T-helper 1 cell treated with Interleukin-12 subunit alpha and Interleukin-12 subunit beta and Interleukin-4 antibody, amounts not matched to agents 30 μg/mL and 1 μg/mL, for 36 hours (primary cell): ENCODE data around the gene FRA10AC1.

Experiments used
- H3K27ac Mint-ChIP-seq: one replicate; pipeline ENCODE4 v1.8.0; 2021; ENCODE audit warnings: mild to moderate bottlenecking, mixed read lengths
- H3K27me3 Mint-ChIP-seq: one replicate; pipeline ENCODE4 v1.8.0; 2021; ENCODE audit warnings: low read depth, mixed read lengths
- H3K36me3 Mint-ChIP-seq: one replicate; pipeline ENCODE4 v1.8.0; 2021; ENCODE audit warnings: low read depth, mixed read lengths
- H3K4me1 Mint-ChIP-seq: one replicate; pipeline ENCODE4 v1.8.0; 2021; ENCODE audit warnings: low read depth, mixed read lengths
- H3K4me3 Mint-ChIP-seq: one replicate; pipeline ENCODE4 v1.8.0; 2021; ENCODE audit warnings: mild to moderate bottlenecking, moderate library complexity, mixed read lengths
- H3K9me3 Mint-ChIP-seq: one replicate; pipeline ENCODE4 v1.8.0; 2021; ENCODE audit warnings: mixed read lengths

The FRA10AC1 gene, protein sequence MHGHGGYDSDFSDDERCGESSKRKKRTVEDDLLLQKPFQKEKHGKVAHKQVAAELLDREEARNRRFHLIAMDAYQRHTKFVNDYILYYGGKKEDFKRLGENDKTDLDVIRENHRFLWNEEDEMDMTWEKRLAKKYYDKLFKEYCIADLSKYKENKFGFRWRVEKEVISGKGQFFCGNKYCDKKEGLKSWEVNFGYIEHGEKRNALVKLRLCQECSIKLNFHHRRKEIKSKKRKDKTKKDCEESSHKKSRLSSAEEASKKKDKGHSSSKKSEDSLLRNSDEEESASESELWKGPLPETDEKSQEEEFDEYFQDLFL

DNA sequence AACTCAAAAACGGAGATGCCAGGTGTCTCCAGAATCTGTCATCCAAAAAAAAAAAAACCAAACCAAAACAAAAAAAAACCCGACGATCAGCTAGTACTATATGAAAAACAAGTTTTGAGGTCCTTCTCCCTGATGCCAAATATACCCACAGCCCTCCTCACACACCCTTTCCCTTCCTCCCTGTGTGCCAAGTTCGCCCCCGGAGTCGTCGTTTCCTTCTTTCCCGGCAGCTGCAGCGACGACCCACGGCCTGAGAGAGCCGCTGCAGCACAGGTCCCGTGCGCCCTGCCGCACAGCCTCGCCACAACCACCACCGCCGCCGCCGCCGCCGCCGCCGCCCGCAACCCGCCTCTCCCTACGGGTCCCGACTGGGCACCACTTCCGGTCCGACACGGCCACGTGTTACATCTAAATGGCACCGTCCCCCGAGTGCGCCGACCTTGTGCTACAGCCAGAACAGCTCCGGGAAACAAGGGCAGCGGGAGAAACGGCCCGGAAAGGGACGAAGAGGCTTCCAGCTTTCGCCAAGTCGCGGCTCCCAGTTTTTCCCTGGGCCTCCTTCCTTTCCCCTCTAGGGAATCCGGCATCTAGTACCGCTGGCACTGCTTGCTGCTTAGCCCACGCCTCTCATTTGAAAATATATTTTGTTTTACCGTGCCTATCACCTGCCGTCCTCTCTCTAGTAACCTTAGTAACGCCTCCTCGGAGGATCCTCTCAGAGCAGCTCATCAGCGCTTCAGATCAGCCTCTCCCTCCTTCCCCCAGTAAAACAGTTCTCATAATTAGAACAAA is at the start of gene FRA10AC1:
TSS of gene FRA10AC1 (minus strand) at position 383 of the 792 bp plus-strand sequence. CDS start 2,486 bp downstream, outside the sequence.
- no peak within 1 kb of the TSS for H3K27ac Mint-ChIP-seq
- no peak within 1 kb of the TSS for H3K4me3 Mint-ChIP-seq
- peaks cover 7% of the 10 kb centered on the region for H3K4me1 Mint-ChIP-seq
- no peaks in the 10 kb centered on the region for H3K9me3 Mint-ChIP-seq
- H3K36me3 Mint-ChIP-seq: peaks cover 4% of the 10 kb centered on the region
- H3K27me3 Mint-ChIP-seq: no peaks in the 10 kb centered on the region

DNA sequence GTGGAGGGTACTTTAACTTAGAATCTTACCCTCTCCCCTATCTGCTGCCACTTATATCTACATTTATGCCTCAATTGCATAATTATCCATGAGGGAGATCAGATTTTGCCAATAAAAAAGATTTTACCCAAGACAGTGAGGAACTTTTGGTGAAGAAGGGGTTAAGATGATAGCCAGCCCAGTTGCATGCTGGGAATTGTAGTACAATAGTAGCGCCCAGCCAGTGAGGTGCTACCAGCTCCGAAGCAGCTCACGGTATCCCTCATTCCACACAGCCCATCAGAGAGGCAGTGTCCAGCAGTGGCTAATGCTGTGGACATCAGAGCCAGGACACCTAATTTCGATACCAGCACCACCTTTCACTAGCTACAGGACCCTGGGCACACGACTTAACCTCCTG is 49.4 kb upstream of the FRA10AC1 start:
- Mint-ChIP-seq H3K27ac (no peak overlapping the region), H3K27me3 (peaks cover 2% of the 10 kb centered on the region), H3K9me3 (no peaks in the 10 kb centered on the region), H3K36me3 (no peaks in the 10 kb centered on the region), H3K4me3 (no peak overlapping the region), H3K4me1 (no peaks in the 10 kb centered on the region)

DNA sequence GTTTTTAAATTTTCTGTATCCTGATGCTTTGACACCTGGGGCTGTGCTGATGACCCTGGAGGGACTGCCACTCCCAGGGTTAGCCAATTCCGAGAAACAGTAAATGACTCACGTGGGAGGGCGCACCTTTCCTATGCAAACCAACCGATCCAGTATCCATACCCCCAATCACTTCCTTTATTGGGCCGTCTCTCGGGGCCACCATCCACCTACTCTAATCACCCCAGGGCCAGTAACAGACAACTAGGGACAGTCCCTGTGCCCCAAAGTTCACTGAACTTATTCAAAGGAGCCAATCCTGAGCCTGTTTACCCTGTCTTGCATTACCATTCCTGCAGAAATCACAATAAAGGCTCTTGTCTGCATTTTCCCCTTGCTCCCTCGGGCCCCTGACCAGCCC is 48.7 kb upstream of the FRA10AC1 start:
- H3K36me3 Mint-ChIP-seq: no peaks in the 10 kb centered on the region
- no peak overlapping the region for H3K27ac Mint-ChIP-seq
- no peaks in the 10 kb centered on the region for H3K4me1 Mint-ChIP-seq
- no peak overlapping the region for H3K4me3 Mint-ChIP-seq
- H3K9me3 Mint-ChIP-seq: no peaks in the 10 kb centered on the region
- H3K27me3 Mint-ChIP-seq: no peaks in the 10 kb centered on the region

DNA sequence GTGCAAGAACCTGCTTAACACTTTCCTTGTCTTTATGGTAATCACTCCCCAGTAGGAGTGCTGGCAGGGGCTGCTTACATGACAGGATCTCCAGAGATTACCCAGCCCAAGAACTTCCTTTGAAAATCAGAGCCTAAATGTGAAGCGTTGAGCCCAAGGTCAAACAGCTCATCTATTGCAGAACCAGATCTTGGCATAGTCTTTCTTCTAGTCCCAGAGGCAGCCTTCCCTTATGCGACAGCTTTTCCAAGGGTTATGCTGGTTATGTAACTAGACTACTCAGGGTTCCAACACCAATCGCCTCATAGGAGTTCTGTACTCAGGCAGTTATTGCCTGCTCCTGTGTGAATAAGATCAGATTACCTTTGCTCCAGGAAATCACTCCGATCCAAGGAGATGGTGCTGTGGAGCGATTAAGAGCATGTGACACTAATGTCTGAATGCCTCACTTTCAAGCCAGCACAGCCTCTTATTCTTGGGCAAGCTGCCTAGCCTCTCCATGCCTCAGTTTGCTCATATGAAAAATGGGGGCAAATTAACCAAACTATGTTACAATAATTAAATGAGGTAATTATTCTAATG is 46.9 kb upstream of the FRA10AC1 start:
- Mint-ChIP-seq H3K9me3 (no peaks in the 10 kb centered on the region), H3K36me3 (no peaks in the 10 kb centered on the region), H3K4me1 (no peaks in the 10 kb centered on the region), H3K4me3 (no peak overlapping the region), H3K27ac (no peak overlapping the region), H3K27me3 (no peaks in the 10 kb centered on the region)

DNA sequence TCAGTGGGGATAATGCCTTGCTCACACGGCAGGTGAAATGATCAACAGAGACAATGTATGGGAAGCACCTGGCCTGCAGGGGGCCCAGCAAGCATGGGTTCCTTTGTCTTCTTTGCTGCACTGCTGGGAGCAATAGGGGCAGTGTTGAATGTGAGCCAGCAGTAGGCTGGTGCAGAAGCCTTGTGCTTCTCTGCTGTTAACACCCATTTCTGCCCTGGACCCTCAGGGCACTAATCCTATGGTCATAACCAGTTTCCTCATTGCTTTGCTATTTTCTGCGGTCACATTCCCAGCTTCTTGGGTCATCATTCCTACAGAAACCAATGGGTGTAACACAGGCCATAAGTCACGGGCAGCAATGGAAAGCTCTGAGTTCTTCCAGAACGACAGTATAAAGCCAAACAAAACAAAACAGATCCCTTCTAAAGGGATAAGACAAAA is 44.5 kb upstream of the FRA10AC1 start:
- Mint-ChIP-seq H3K27me3 (peaks cover 2% of the 10 kb centered on the region), H3K4me1 (no peaks in the 10 kb centered on the region), H3K4me3 (no peak overlapping the region), H3K36me3 (no peaks in the 10 kb centered on the region), H3K27ac (no peak overlapping the region), H3K9me3 (no peaks in the 10 kb centered on the region)

DNA sequence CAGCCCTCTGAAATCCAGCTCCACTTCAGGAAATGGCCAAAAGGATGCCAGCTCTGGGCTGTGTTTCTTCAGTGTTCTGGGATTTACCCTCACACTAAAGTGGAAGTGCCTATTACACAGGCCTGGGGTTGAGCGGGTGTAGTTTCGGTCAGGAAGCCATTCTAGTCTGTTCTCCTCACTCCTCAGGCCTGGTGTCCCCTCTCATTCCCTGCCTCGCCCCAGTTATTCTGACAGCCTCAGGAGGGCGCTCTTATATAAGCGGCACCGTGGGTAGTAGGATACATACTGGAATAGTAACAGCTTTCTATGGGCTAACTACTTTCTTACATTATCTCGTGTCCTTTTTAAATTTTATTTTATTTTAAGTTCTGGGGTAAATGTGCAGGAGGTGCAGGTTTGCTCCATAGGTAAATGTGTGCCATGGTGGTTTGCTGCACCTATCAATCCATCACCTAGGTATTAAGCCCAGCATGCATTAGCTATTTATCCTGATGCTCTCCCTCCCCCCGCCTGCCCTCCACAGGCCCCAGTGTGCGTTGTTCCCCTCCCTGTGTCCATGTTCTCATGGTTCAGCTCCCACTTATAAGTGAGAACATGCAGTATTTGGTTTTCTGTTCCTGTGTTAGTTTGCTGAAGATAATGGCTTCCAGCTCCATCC is 43.1 kb upstream of the FRA10AC1 start:
- no peaks in the 10 kb centered on the region for H3K36me3 Mint-ChIP-seq
- no peaks in the 10 kb centered on the region for H3K9me3 Mint-ChIP-seq
- H3K4me3 Mint-ChIP-seq: no peak overlapping the region
- peaks cover 2% of the 10 kb centered on the region for H3K27me3 Mint-ChIP-seq
- no peak overlapping the region for H3K27ac Mint-ChIP-seq
- no peaks in the 10 kb centered on the region for H3K4me1 Mint-ChIP-seq

DNA sequence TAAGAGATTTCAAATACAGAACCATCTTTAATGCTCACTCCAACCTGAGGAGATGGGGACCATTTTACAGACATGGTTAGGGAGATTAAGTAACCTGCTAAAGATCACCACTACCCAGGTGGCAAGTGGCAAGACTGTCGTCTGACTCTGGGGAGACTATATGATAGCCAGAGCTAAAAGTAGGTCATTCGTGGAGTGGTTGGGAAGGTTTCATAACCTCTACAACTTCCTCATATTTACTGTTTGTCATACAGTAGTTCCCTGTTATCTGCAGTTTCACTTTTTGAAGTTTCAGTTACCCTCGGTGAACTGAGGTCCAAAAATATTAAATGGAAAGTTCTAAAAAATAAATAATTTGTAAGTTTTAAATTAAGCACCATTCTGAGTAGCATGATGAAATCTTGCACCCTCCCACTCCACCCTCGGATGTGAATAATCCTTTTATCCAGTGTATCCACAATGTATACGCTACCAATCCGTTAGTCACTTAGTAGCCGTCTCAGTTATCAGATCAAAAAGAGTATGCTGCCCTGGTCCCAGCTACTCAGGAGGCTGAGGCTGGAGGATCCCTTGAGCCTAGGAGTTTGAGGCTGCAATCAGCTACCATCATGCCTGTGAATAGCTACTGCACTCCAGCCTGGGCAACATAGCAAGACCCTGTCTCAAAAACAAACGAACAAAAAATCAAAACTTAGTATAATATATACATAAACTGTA is 40.4 kb upstream of the FRA10AC1 start:
- Mint-ChIP-seq H3K27ac (no peak overlapping the region), H3K27me3 (peaks cover 12% of the 10 kb centered on the region), H3K9me3 (no peaks in the 10 kb centered on the region), H3K36me3 (no peaks in the 10 kb centered on the region), H3K4me3 (no peak overlapping the region), H3K4me1 (no peaks in the 10 kb centered on the region)

DNA sequence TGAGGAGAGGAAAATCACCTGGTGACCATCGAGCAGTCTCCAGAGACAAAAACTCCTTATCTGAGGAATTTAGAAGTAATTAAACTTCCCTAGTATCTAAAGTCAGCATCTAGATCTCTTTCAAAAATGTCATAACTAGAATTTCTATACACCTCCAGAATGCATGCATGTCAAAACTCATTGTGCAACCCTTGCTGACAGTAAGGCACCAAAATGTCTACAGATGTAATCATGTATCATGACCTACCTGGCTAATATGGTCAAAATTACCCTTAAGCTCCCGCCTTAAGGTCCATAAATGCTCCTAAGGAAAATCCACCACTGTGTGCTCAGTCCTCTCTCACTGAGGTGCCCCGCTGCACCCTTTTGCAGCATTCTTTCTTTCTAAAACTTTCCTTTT is 39.0 kb upstream of the FRA10AC1 start:
- Mint-ChIP-seq H3K9me3 (no peaks in the 10 kb centered on the region), H3K27ac (no peak overlapping the region), H3K4me3 (no peak overlapping the region), H3K27me3 (peaks cover 25% of the 10 kb centered on the region), H3K36me3 (no peaks in the 10 kb centered on the region), H3K4me1 (no peaks in the 10 kb centered on the region)

DNA sequence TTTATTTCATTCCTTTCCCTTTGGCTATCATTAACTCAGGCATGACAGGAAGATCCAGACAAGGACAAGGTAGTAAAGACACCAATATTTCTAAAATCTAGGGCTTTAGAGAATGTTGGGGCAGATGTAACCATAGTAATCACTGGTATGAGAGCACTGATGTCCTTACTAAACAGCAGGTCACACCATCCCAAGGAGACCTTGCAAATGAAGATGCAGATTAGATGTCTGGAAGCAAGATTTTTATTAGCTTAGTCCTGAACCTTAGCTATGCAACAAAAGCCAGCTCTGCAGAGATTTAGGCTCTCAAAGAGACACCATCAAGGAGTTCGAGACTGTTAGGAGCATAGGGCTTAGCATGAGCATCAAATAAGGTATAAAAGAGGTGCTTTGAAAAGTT is 23.6 kb upstream of the FRA10AC1 start:
- Mint-ChIP-seq H3K27me3 (peaks cover 29% of the 10 kb centered on the region), H3K27ac (no peak overlapping the region), H3K9me3 (no peaks in the 10 kb centered on the region), H3K36me3 (no peaks in the 10 kb centered on the region), H3K4me1 (no peaks in the 10 kb centered on the region), H3K4me3 (no peak overlapping the region)

DNA sequence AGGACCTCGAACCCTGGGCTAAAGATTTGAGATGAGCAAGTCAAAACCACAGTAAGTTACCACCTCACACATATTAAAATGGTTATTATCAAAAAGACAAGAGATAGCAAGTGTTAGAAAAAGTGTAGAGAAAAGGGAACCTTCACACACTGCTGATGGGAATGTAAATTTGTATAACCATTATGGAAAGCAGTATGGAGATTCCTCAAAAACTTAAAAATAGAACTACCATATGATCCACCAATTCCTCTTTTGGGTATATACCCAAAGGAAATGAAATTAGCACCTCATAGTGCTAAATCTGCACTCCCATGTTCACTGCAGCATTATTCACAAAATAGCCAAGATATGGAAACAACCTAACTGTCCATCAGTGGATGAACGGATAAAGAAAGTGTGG is 20.8 kb upstream of the FRA10AC1 start:
- H3K4me3 Mint-ChIP-seq: no peak overlapping the region
- no peaks in the 10 kb centered on the region for H3K9me3 Mint-ChIP-seq
- no peaks in the 10 kb centered on the region for H3K36me3 Mint-ChIP-seq
- peaks cover 38% of the 10 kb centered on the region for H3K27me3 Mint-ChIP-seq
- no peak overlapping the region for H3K27ac Mint-ChIP-seq
- no peaks in the 10 kb centered on the region for H3K4me1 Mint-ChIP-seq

DNA sequence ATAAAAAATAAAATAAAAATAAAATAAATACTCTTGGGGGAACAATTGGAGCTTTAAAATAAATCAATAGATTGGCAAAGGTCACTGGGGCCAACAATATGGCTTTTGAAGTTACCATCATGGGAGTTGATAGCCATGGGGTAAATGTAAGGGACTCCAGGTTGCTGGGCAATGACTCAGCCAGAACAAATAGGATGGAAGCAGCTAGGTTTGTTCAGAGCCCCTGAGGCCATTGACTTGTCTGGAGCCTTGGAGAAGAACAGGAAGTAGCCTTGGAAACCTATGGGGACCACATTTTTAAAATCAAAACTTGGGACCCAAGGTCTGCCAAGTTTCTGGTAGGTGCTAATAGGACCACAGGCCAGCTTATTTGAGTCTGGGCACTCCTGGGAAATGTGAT is 20.2 kb upstream of the FRA10AC1 start:
- H3K4me3 Mint-ChIP-seq: no peak overlapping the region
- H3K4me1 Mint-ChIP-seq: no peaks in the 10 kb centered on the region
- no peaks in the 10 kb centered on the region for H3K9me3 Mint-ChIP-seq
- no peak overlapping the region for H3K27ac Mint-ChIP-seq
- H3K36me3 Mint-ChIP-seq: no peaks in the 10 kb centered on the region
- peaks cover 37% of the 10 kb centered on the region for H3K27me3 Mint-ChIP-seq

DNA sequence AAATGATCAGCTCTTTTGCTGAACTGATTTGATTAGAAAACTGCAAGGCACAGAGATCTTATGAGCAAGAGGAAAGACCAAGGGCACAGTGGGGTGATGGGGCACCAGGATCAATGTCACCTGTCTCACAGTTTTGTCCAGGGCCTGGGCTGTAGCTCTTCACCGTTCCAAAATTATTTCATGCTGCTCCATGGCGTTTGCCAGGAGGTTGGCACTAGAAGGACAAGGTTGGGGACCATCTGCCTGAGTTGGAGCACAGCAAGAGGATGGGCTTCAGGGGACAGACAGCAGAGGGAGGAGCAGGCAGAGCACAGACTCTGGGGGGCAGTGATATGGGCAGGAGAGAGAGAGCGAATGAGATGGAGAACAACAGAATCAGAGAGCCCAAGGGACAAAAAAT is 17.5 kb upstream of the FRA10AC1 start:
- Mint-ChIP-seq H3K4me3 (no peak overlapping the region), H3K4me1 (no peaks in the 10 kb centered on the region), H3K36me3 (no peaks in the 10 kb centered on the region), H3K9me3 (no peaks in the 10 kb centered on the region), H3K27ac (no peak overlapping the region), H3K27me3 (peaks cover 23% of the 10 kb centered on the region)

DNA sequence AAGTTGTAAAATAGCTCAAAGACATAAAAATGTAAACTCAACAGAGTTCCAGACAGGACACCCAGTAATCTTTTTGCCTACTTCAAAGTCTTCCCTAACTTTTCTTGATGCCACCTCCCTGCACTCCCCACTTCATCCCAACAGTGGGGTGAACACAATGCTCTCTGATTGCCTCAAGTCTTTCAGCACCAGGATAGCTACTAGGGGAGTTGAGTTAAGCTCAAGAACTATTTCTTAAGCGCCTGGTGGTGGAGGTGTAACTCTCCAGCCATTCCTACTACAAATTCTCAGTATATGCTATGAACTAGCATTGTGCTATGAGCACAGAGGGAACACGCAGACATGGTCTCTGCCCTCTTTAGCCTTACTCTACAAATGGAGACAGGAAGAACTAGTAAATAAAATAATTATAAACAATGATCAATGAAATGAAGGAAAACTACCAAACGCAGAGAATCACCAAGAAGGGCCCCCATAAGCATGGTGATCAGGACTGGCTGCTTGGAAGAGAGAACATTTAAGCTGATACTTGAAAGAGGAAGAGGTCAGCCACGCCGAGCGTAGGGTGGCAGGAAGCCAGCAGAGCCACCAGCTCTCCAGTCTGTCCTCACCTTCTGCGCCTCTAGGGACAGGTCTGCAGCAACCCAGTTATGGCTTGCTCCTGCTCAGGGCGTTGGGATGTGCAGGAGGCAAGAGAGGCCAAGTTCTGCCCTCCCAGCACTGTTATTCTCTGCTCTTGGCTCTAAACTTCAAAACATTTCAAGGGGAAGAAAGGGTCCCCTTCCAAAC is 16.7 kb upstream of the FRA10AC1 start:
- Mint-ChIP-seq H3K9me3 (no peaks in the 10 kb centered on the region), H3K27me3 (peaks cover 23% of the 10 kb centered on the region), H3K27ac (no peak overlapping the region), H3K4me3 (no peak overlapping the region), H3K36me3 (no peaks in the 10 kb centered on the region), H3K4me1 (no peaks in the 10 kb centered on the region)
